Cerebellar nuclear complex (tissue), 1 donor: ENCODE results near the gene SLC10A4.

Experiments used
- DNase-seq, 2 experiments: peaks; one replicate each; lab custom pipeline; 2025; lab: John Stamatoyannopoulos, UW

SLC10A4 gene

GRCh38 chr4:48490012-48490679 is 7.0 kb downstream of the SLC10A4 start, which contains the start of gene ZAR1:
TSS of gene ZAR1 (plus strand) at chr4:48490252. CDS start at chr4:48490292, 40 bp downstream.
- DNase-seq = no peak

- DNase-seq = no peak
These were observed 7.8 kb downstream of the SLC10A4 start for GRCh38 chr4:48490680-48491513.

GRCh38 chr4:48491514-48492176 is 8.5 kb downstream of the SLC10A4 start:
- no peak for DNase-seq

- DNase-seq = no peak
These were observed 10.4 kb downstream of the SLC10A4 start for GRCh38 chr4:48493452-48494100.

- no peak for DNase-seq
These were observed 12.8 kb downstream of the SLC10A4 start for GRCh38 chr4:48495941-48496340.

- DNase-seq = no peak
These were observed 15.8 kb downstream of the SLC10A4 start for GRCh38 chr4:48498895-48499294.

- DNase-seq = no peak
These were observed 16.5 kb downstream of the SLC10A4 start for GRCh38 chr4:48499551-48500066.

- DNase-seq = no peak
These were observed 20.3 kb downstream of the SLC10A4 start for GRCh38 chr4:48503233-48504025.

GRCh38 chr4:48504026-48504330 is 20.8 kb downstream of the SLC10A4 start:
- DNase-seq = no peak

GRCh38 chr4:48504352-48504751 is 21.2 kb downstream of the SLC10A4 start:
- no peak for DNase-seq

GRCh38 chr4:48506716-48507115 is 23.6 kb downstream of the SLC10A4 start:
- DNase-seq = no peak

GRCh38 chr4:48509543-48509942 is 26.4 kb downstream of the SLC10A4 start:
- no peak for DNase-seq

GRCh38 chr4:48518143-48518542 is 35.0 kb downstream of the SLC10A4 start:
- DNase-seq = no peak

GRCh38 chr4:48526406-48526805 is 43.3 kb downstream of the SLC10A4 start:
- DNase-seq = no peak

- DNase-seq = no peak
These were observed 55.2 kb downstream of the SLC10A4 start for GRCh38 chr4:48538358-48538757.
